HepG2 (cell line): Measurements from ENCODE around the gene INTS3. TPM values are rescaled to one million over a fixed set of nuclear protein-coding genes. Genes with fewer than 3 reads are reported as not detected.

ENCODE experiments used
- HNF4A ChIP-seq: sonication (generic); formaldehyde crosslinking; IDR thresholded peaks from 2 replicates; pipeline ENCODE4 v1.4.0; 2020; ENCODE audit warnings: missing genetic modification reagents
- HOXA5 ChIP-seq: sonication (generic); formaldehyde crosslinking; IDR thresholded peaks from 2 replicates; pipeline ENCODE4 v1.4.0; 2020; ENCODE audit warnings: missing genetic modification reagents
- MIER2 ChIP-seq: IDR thresholded peaks from 2 replicates; pipeline ENCODE4 v1.6.1; 2016; ENCODE audit warnings: missing biosample characterization, missing genetic modification reagents
- RNF2 ChIP-seq: fragments of 450-650 bp; conservative IDR thresholded peaks from 2 replicates; pipeline ENCODE4 v1.6.1; 2016; ENCODE audit warnings: low read depth
- SMYD3 ChIP-seq: sonication (generic); formaldehyde crosslinking; IDR thresholded peaks from 2 replicates; pipeline ENCODE4 v1.8.1; 2023; ENCODE audit warnings: mild to moderate bottlenecking, missing genetic modification reagents
- TCF7 ChIP-seq: sonication (generic); IDR thresholded peaks from 2 replicates; pipeline ENCODE4 v1.6.1; 2016; ENCODE audit warnings: antibody characterized with exemption, low read depth
- ZBTB43 ChIP-seq: sonication (generic); formaldehyde crosslinking; conservative IDR thresholded peaks from 2 replicates; pipeline ENCODE4 v1.4.0; 2020; ENCODE audit warnings: missing genetic modification reagents
- ZIK1 ChIP-seq: sonication (generic); formaldehyde crosslinking; IDR thresholded peaks from 2 replicates; pipeline ENCODE4 v1.5.0; 2020; ENCODE audit warnings: mild to moderate bottlenecking, low read depth, missing genetic modification reagents, borderline replicate concordance
- ZNF276 ChIP-seq: sonication (generic); formaldehyde crosslinking; IDR thresholded peaks from 2 replicates; pipeline ENCODE4 v1.4.0; 2020; ENCODE audit warnings: mild to moderate bottlenecking, low read depth, missing genetic modification reagents
- ZNF34 ChIP-seq: sonication (generic); formaldehyde crosslinking; IDR thresholded peaks from 2 replicates; pipeline ENCODE4 v1.4.0; 2020; ENCODE audit warnings: mild to moderate bottlenecking, missing genetic modification reagents, borderline replicate concordance
- ZNF556 ChIP-seq: sonication (generic); formaldehyde crosslinking; IDR thresholded peaks from 2 replicates; pipeline ENCODE4 v1.4.0; 2020; ENCODE audit warnings: mild to moderate bottlenecking, missing genetic modification reagents, borderline replicate concordance
- ZNF563 ChIP-seq: sonication (generic); formaldehyde crosslinking; IDR thresholded peaks from 2 replicates; pipeline ENCODE4 v1.8.0; 2022; ENCODE audit warnings: mild to moderate bottlenecking, moderate library complexity, missing genetic modification reagents
- ZNF660 ChIP-seq: sonication (generic); formaldehyde crosslinking; IDR thresholded peaks from 2 replicates; pipeline ENCODE4 v1.5.1; 2020; ENCODE audit warnings: mild to moderate bottlenecking, low read depth, missing genetic modification reagents, borderline replicate concordance
- polyA plus RNA-seq, 8 experiments: library from polyadenylated mRNA; depleted of rRNA in 3 of 8; stranded (reverse) in 7 of 8; unstranded in 1 of 8; fragments of >200 nt; fragmentation: Illumina TruSeq in 4 of 8; extraction: Trizol in 4 of 8; gene quantifications; 2 replicates each; pipeline versions ENCODE4 v1.2.1 to v1.2.3, GENCODE V29; 2011 to 2016; ENCODE audit warnings: low read depth in 4 of 8, missing spikeins in 1 of 8, mixed read lengths in 1 of 8; ENCODE audit not compliant: insufficient read depth in 1 of 8
- total RNA-seq, 5 experiments: library from RNA; depleted of rRNA; stranded (reverse); fragments of >200 nt; fragmentation: Illumina TruSeq; extraction: Trizol; gene quantifications; 2 replicates each; pipeline ENCODE4 v1.2.3, GENCODE V29; 2016; ENCODE audit warnings: low read depth in 1 of 5
- TF ChIP-seq, protein P1 (sequence below): sonication (generic); formaldehyde crosslinking; IDR thresholded peaks from 2 replicates; pipeline ENCODE4 v1.5.0; 2020; ENCODE audit warnings: missing genetic modification reagents
- TF ChIP-seq, protein P2 (sequence below): sonication (generic); formaldehyde crosslinking; IDR thresholded peaks from 2 replicates; pipeline ENCODE4 v1.4.0; 2020; ENCODE audit warnings: missing genetic modification reagents
- TF ChIP-seq, protein P3 (sequence below): sonication (generic); formaldehyde crosslinking; IDR thresholded peaks from 2 replicates; pipeline ENCODE4 v1.9.0; 2021; ENCODE audit warnings: missing genetic modification reagents, borderline replicate concordance
- TF ChIP-seq, protein P4 (sequence below): sonication (generic); formaldehyde crosslinking; IDR thresholded peaks from 2 replicates; pipeline ENCODE4 v1.8.1; 2023; ENCODE audit warnings: missing genetic modification reagents, inconsistent platforms, borderline replicate concordance

The INTS3 gene
- total and polyA plus RNA-seq, 2 of the 13 experiments (the other 11 are each of a cell fraction or from before 2014, with no cell fraction given): 17.2 to 27.2 TPM

DNA sequence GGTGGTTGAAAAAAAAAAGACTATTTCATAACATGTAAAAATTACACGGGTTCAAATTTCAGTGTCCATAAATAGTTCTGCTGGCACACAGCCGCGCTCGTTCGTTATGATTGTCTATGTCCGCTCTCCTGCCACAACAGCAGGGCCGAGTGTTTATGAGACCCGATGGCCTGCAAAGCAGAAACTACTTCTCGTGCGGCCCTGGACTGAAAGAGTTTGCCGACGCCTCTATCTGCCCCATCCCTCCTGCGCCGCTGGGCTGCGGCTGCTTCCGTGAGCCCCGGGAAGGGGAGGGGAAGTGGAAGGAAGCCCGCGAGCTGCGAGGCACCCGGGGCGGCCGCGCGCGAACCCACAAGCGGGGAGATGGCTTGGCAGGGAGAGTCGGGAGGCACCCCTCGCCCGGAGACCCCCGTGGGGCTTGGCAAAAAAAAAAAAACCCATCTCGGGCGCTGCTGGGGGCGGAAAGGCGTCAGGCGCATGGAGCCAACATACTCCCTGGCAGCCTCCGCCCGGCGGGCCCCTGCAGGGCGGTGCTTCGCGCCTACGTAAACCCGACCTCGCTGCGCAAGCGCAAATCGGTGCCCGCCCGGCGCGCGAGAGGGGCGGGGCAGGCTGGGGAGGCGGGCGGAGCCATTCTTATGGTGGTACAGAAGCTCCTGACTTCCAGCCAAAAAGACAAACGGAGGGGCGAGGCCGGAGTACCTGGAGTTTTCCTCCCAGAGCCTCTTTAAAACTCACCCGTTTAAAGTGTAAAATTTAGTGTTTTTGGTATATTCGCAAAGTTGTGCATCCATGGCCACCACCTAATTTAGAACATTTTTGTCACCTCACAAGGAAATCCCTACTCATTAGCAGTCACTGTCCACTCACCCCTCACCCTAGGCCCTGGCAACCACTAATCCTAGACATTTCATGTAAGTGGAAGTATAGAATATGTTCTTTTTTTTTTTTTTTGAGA, 55.7 kb downstream of the INTS3 start (continued):
- no peak for TF ChIP-seq TCF7
- TF ChIP-seq ZNF556: no peak
- 0 out of 2 replicates have a peak, but pooled peaks have one; percentile 29 for TF ChIP-seq ZNF276
- TF ChIP-seq, protein P1, sequence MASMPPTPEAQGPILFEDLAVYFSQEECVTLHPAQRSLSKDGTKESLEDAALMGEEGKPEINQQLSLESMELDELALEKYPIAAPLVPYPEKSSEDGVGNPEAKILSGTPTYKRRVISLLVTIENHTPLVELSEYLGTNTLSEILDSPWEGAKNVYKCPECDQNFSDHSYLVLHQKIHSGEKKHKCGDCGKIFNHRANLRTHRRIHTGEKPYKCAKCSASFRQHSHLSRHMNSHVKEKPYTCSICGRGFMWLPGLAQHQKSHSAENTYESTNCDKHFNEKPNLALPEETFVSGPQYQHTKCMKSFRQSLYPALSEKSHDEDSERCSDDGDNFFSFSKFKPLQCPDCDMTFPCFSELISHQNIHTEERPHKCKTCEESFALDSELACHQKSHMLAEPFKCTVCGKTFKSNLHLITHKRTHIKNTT (CRISPR knock-in tag): no peak
- no peak for TF ChIP-seq MIER2 (CRISPR knock-in tag)
- no peak for TF ChIP-seq ZNF660 (CRISPR knock-in tag)
- no peak for TF ChIP-seq ZIK1 (CRISPR knock-in tag)
- TF ChIP-seq, protein P2, sequence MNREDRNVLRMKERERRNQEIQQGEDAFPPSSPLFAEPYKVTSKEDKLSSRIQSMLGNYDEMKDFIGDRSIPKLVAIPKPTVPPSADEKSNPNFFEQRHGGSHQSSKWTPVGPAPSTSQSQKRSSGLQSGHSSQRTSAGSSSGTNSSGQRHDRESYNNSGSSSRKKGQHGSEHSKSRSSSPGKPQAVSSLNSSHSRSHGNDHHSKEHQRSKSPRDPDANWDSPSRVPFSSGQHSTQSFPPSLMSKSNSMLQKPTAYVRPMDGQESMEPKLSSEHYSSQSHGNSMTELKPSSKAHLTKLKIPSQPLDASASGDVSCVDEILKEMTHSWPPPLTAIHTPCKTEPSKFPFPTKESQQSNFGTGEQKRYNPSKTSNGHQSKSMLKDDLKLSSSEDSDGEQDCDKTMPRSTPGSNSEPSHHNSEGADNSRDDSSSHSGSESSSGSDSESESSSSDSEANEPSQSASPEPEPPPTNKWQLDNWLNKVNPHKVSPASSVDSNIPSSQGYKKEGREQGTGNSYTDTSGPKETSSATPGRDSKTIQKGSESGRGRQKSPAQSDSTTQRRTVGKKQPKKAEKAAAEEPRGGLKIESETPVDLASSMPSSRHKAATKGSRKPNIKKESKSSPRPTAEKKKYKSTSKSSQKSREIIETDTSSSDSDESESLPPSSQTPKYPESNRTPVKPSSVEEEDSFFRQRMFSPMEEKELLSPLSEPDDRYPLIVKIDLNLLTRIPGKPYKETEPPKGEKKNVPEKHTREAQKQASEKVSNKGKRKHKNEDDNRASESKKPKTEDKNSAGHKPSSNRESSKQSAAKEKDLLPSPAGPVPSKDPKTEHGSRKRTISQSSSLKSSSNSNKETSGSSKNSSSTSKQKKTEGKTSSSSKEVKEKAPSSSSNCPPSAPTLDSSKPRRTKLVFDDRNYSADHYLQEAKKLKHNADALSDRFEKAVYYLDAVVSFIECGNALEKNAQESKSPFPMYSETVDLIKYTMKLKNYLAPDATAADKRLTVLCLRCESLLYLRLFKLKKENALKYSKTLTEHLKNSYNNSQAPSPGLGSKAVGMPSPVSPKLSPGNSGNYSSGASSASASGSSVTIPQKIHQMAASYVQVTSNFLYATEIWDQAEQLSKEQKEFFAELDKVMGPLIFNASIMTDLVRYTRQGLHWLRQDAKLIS (CRISPR knock-in tag): no peak
- TF ChIP-seq, protein P3, sequence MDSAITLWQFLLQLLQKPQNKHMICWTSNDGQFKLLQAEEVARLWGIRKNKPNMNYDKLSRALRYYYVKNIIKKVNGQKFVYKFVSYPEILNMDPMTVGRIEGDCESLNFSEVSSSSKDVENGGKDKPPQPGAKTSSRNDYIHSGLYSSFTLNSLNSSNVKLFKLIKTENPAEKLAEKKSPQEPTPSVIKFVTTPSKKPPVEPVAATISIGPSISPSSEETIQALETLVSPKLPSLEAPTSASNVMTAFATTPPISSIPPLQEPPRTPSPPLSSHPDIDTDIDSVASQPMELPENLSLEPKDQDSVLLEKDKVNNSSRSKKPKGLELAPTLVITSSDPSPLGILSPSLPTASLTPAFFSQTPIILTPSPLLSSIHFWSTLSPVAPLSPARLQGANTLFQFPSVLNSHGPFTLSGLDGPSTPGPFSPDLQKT (CRISPR knock-in tag): no peak
- peak; percentile 79; the same call in 1 of the 2 replicates for TF ChIP-seq ZNF563 (CRISPR knock-in tag)
- TF ChIP-seq, protein P4, sequence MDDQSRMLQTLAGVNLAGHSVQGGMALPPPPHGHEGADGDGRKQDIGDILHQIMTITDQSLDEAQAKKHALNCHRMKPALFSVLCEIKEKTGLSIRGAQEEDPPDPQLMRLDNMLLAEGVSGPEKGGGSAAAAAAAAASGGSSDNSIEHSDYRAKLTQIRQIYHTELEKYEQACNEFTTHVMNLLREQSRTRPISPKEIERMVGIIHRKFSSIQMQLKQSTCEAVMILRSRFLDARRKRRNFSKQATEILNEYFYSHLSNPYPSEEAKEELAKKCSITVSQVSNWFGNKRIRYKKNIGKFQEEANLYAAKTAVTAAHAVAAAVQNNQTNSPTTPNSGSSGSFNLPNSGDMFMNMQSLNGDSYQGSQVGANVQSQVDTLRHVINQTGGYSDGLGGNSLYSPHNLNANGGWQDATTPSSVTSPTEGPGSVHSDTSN: peak; percentile 53; the same call in 1 of the 2 replicates
- TF ChIP-seq HOXA5 (CRISPR knock-in tag): peak; percentile 87; the same call in 1 of the 2 replicates
- TF ChIP-seq RNF2: peak; percentile 88
- TF ChIP-seq HNF4A (CRISPR knock-in tag): 0 out of 2 replicates have a peak, but pooled peaks have one; percentile 4
- TF ChIP-seq ZNF34 (CRISPR knock-in tag): no peak
- TF ChIP-seq ZBTB43 (CRISPR knock-in tag): 0 out of 2 replicates have a peak, but pooled peaks have one; percentile 57
- TF ChIP-seq SMYD3 (CRISPR knock-in tag): peak; percentile 75; the same call in 1 of the 2 replicates
